NCI-H460 (cell line): ENCODE measurements around the gene ATP2B2. TPM values are rescaled to one million over a fixed set of nuclear protein-coding genes. Genes with fewer than 3 reads are reported as not detected.

Experiments
- DNase-seq: peaks from one replicate; pipeline ENCODE4 v3.0.0-alpha.2; 2016; ENCODE audit warnings: low read depth; ENCODE audit errors: extremely low read depth
- total RNA-seq: library from RNA; depleted of rRNA; stranded (reverse); fragments of >200 nt; shearing (Covaris generic); gene quantifications from 2 replicates; pipeline ENCODE4 v1.2.3, GENCODE V29; 2014

Gene ATP2B2
- total RNA-seq, 1 experiment from 2014 or later = not detected

DNA sequence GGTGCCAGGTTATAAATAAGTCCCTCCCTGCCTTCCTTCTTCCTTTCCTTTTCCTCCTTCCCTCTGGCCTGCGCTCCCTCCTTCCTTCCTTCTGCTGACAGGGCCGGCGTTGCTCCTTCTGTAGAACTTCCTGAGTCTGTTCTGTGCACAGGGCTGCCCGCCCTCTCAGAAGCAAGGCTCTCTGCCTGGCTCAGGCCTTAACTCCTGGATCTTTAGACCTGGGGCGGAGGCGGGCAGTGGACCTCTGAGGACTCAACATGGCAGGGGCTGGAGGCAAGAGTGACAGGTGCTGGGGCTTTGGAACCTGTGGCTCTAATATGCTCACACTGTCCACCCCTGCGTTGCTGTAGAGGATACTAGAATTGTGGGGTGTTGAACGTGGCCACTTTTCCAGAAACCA, 98.0 kb downstream of the ATP2B2 start:
- no peak for DNase-seq

DNA sequence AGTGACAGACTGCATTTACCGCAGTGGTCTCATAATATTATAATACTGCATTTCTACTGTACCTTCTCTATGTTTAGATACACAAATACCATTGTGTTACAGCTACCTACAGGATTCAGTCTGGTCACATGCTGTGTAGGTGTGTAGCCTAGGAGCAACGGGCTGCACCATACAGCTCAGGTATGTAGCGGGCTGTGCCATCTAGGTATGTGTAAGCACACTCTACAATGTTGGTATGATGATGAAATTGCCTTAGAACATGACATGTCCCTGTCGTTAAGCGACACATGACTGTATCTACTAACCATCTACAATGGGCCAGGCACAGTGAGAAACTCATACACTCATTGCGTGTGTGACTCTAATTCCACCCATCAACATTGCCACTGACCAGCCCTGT, 99.0 kb downstream of the ATP2B2 start:
- no peak for DNase-seq

DNA sequence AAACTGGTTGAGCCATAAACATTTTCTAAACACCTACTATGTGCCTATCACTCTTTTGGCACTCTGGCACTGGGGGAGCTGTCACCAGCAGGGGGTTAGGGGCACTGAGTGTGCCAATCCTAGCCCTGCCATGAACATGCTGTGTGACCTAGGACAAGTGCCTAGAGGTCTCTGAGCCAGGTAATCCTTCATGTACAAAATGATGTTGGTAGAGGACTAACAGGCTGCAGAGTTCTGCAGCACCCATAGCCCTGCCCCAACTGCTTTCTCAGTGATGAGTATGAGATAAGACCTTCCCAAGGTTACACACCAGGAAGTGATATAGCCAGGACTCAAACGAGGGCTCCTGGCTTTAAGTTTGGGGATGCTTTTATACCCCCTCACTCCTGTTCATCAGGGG, 99.6 kb downstream of the ATP2B2 start:
- no peak for DNase-seq

DNA sequence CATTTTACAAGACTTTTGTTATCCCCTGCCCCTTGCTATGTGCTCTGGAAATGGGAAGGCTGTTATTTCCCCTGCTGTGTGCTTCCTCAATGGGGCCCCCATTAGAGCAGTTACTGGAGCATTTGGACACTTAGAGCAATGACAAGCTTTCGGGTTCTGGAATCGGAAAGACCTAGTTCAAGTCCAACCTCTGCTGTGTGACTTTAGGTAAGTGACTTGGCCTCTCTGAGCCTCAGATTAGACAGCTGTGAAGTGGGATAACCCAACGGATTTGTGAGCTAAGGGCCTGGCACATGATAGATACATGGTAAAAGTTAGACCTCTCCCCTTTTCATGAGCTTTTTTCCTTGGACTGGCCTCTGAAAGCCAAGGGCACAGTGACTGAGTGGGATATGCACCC, 100.5 kb downstream of the ATP2B2 start:
- no peak for DNase-seq

DNA sequence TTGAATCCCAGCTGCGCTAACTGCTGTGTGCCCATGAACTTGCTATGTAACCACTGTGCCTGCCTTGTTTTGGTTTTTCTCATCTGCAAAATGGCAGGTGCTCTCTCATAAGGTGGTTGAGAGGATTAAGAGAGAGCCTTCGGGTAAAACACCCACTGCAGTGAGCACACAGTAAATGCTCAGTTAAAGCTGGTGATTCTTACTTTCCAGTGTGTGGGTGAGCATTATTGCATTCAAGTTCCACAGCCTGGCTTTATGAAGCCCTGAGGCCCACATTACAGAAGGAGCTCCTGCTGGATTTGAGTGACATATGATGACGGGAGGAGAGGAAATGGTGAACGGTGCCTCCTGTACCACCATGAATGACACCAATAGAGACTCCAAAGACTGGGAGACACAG, 101.0 kb downstream of the ATP2B2 start:
- DNase-seq = no peak

DNA sequence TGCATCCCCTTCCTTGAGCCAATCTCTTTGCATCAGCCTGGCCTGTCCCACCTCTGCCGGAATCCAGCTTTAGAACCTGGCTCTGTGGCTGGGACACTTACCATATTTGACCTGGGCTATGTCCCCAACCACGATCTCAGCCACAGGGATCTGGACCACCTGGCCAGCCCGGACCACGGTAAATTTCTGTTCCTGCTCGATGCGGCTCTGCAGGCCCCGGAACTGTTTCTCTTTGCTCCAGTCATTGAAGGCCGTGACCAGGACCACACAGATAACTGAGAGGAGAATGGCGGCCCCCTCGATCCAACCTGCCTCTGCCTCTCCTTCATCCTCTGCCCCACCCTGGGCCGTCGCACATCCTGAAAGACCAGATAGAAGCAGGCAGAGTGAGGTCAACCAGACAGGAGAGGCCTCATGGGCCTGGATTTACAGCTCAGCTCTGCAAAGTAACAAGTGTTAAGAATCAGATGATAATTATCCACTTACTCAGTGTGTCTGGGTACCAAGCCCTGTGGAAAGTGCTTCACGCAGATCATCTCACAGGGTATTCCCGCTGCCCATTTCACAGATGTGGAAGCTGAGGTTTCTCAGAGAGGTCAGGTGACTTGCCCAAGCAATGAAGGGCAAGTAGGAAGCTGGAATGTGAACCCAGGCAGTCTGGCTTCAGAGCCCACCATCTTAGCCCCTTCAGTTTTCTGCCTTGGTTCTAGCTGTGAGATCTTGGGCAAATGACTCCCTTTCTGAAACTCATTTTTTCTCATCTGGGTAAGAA, 103.2 kb downstream of the ATP2B2 start:
- no peak for DNase-seq

DNA sequence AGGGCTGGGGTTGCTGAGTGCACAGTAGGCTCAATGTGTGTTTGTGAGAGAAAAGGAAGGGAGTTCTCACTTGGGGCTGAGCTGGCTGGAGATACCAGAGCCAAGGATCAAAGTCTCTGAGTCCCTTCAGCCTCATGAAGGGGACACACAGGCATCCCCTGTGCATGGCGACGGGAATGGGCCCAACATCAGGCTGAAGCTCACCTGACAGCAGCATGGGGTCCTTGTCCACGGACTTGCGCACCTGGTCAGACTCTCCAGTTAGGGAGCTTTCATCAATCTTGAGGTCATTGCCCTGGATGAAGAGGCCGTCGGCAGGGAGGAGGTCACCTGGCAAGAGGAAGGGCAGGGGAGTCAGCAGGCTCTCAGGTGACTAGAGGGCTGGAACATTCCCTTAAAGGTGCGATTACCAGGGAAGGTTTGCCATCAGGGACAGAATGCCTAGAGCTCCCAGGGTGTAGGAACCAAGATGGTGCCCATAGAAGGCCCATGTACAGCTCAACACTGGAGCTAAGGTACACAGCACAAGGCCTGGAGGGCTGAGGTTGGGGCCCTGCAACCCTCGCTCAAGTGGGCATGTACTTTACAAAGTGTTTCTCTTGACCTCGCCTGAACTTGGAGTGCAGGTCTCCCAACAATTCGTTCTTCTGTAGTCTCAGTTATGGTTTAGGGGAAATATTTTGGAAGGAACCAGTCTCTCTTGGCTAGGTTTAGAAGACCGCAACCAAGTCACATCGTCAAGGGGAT, 104.5 kb downstream of the ATP2B2 start:
- no peak for DNase-seq

DNA sequence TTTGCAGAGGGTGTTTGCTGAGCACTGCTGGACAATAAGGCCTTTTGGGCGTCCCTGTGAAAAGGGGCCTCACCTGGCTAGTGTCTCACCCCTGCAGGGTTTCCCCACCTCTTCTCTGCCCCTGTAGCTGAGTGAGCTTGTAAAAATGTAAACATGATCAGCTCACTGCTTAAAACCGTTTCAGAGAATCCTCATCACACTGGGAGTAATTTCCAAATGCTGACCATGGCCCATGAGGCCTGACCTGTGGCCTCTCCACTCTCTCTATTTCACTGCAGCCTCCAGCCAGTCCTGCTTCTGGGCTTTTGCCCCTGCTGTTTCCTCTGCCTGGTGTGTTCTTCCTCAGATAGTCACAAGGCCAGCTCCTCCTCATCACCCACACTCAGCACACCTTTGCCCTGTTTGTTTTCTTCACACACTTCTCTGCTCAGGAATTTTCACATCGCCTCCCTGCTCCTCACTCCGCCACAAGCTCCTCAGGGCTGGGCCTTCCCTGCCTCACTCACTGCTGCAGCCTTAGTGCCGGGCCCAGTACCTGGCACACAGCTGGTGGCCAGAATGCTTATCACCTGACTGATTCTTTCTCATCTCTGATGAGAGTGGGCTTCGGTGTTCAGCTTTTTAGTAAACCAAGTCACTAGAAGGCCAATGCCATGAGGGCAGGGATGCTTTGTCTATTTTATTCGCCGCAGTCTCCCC, 105.2 kb downstream of the ATP2B2 start:
- DNase-seq = no peak

DNA sequence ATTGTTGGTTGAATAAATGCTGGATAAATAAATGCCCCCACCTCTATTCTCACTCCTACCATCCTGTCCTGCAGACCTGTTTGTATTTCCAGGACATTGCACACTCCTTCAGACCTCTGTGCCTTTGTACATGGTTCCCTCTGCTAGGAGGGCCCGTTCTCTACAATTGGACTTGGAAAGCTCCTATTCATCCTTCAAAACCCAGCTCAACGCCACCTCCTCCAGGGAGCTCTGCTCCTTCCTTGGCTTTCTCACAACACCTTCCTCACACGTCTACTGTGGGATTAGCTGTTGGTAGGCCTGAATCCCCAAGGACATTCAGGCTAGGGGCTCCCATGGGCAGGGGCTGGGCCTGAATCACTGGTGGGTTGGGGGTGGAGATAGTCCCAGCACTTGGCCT, 105.8 kb downstream of the ATP2B2 start:
- no peak for DNase-seq

DNA sequence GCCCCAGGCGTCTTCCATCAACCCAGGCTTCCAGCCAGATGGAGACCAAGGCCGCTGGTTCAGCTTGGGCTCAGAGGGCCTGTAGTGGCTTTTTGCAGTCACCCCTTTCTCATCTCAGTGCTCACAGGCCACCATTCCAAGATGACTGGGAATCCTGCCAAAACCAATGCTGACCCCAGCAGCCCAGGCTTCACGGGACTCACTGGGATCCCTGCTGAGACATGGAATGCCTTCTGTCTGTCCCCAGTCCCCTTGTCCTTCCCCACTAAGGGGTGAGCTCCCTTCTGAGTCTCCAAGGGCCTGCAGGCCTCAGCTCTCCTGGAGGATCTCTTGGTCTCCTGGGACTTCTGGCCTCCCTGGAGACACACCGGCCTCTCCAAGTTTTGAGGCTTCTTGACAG, 107.0 kb downstream of the ATP2B2 start:
- DNase-seq = no peak

DNA sequence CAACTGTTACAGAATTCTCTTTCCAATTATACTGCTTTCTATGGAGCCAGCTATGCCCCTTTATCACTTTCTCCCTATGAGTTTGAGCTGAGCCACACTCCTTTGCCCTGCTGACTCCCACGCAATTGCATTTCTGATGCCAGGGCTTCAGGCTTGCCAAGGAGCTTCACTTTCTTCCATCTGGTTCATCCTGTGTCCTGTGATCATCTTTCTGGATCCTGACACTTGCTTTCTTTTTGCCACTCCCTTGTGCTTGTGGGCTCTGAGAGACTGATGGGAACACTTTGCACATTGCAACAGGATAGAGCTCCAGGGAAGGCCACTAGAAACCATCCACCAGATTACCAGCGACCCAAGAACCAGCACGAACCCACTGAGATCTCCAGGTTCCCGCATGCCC, 107.5 kb downstream of the ATP2B2 start:
- DNase-seq = no peak

DNA sequence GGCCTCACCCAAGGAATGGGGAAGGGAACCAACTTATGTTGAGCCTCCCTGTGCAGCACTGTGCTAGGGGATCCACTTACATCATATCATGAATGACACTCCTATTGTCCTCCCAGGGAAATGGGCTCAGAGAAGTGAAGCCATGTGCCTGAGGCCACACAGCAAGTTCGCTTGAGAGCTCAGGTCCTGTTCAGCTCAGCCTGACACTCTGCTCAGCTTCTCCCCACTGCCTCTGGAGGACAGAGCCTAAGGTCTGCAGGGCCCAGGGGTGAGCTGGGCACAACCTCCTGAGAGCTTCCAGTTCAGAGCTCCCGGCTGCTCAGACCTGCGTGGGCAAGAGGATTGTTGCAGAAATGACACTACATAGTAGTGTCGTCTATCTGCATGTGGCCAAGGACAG, 108.5 kb downstream of the ATP2B2 start:
- no peak for DNase-seq

DNA sequence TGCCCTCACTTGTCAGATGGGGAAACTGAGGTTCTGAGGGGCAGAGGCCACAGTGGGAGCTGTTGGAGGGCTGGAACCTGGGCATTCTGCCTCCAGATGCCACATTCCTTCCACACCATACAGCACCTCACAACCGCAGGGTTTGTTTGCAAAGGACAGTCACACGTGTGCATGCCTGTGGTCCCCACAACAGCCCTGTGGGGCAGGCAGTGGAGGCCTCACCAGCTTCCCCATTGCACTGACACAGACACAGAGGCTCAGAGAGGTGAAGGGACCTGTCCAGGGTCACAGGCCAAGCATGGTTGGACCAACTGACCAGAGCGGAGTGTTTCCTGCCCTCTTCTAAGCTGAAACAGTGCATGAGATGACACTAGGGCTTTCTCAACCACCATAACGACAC, 109.3 kb downstream of the ATP2B2 start:
- no peak for DNase-seq

DNA sequence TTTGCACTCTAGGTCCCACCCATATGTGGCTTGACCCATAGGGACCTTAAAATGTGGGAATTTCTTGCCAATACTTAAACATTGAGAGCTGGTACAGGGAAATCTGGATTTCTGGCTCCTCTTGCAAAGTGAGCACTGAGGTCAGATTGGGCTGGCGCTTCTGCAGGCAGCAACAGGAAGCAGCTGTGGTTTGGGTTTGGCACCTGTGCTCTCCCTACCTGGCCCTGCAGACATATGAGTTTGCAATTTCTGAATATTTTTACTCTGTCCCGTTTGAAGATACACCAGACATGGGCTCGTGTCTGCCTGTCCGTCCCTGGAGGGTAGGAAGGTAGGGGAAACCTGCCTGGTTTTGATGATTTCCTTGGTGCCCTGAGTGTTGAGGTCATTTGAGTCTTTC, 109.7 kb downstream of the ATP2B2 start:
- no peak for DNase-seq

DNA sequence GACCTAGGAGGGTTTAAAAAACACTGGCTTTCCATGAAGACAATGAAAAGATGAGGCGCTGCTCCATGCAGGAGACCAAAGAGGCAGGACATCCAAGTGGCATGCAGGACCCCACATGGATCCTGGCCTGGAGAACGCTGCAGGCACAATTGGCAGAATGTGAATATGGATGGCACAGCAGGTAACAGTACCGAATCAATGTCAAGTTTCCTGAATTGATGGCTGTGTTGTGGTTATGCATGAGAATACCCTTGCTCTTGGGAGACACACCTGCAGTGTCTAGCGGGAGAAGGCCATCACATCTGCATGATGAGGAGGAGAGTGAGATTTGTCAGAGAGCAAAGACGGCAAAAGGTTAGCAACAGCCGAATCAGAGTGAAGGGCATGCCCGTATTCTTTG, 110.2 kb downstream of the ATP2B2 start:
- DNase-seq = no peak

DNA sequence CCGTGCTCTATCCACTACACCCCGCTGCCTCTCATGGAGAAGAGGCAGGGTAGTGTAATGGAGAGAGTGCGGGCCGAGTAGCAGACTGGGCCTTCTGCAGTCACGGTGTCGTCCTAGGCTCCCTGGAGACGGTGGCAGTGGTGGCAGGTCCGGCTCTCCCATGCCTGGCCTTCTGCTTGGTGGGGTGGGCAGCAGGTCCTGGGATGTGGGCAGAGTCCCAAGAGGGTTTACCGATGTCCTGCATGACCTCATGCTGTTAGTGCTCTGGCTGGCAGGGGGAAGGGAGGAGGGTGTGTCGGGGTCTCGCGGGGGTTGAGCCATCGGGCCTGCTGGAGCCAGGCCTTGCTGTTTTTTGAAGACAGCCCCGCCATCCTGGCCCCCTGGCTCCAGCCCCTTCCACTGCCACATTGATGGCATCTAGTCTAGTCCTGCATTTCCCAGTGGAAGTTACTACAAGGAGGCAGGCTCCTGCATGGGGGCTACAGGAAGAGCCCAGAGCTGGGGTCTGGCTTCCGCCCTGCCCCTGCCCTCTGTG, 110.8 kb downstream of the ATP2B2 start:
- no peak for DNase-seq

DNA sequence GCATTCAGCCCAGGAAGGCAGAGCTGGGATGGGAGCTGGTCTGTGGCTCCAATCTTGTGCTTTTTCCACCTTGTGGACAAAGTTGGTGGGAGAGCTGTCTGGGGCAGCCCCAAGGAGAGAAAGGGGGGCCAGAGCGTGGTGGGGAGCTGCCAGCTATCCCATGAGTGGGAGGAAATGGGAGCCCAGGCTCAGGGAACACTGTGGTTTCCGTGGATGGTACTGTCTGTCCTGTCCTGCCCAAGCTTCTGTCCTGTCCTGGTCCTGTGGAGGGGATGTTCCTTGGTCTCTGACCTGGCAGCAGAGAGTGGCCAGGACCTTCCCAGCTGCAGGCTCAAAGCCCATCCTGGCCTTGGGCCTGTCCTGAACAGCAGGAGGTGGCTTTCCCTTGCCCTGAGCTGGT, 111.9 kb downstream of the ATP2B2 start:
- no peak for DNase-seq

DNA sequence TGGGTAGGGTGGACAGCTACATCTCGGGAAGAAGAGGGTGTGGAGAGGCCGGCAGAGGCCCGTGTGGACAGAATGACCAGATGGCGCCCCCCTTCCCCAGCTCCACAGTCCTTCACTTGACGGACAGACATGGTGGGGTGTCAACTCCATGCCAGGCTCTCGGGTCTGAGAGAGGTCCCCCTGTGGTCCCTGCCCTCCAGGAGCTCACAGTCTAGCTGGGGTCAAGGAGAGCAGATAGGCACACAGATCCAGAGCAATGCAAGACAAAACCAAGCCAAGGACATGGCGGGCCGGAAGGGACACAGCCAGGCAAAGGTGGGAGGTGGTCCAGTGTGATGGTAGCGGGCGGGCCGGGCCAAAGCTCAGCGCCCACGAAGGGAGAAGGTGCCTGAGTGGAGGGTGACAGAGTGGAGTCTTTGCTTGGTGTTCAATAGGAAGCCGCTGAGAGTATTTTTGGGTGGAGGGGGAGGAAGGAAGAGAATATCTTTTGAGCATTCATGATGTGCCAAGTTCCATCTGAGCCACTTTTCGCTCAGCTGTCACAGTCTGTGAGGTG, 112.4 kb downstream of the ATP2B2 start:
- DNase-seq = no peak

DNA sequence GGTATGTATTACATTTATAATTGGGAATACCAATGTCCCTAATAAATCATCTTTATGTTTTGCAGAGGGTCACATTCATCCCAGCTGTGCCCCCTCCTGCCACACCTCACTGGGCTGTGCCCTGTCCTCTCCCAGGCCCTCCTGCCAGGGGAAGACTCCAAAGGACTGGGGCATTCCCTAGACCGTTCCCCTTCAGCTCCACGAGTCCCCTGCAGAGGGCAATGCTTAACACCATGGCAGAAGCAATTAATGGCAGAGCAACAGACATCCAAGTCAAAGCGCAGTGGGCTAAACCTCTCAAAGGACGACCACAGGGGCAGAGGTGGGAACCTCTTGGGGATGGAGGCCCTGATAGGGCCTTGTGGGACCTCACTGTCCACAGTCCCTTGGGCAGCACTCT, 113.1 kb downstream of the ATP2B2 start:
- DNase-seq = no peak

DNA sequence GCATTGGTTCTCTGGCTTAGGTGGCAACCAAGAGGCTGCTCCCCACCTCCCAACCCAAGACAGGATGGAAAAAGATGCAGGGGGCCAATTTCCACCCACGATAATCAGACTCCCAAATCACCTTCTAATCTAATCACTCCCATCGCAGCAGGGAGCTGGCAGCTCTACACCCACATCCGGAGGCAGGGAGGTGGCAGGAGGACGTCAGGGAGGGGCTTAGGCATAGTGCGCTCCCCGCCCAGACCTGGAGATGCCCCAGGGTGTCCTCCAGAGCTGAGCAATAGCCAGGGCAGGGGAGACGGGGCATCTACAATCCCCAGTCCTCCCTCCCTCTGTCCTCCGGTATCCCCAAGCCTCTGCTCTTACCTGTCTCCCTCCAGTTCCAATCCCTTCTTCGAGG, 114.0 kb downstream of the ATP2B2 start:
- no peak for DNase-seq
